ENCODE data around the gene BAIAP2. TPM values are rescaled to one million over a fixed set of nuclear protein-coding genes. Genes with fewer than 3 reads are reported as not detected.

The BAIAP2 gene
- total and polyA plus RNA-seq, 2 of the 13 experiments (the other 11 are each of a cell fraction or from before 2014, with no cell fraction given): 22.5 to 24.0 TPM

DNA sequence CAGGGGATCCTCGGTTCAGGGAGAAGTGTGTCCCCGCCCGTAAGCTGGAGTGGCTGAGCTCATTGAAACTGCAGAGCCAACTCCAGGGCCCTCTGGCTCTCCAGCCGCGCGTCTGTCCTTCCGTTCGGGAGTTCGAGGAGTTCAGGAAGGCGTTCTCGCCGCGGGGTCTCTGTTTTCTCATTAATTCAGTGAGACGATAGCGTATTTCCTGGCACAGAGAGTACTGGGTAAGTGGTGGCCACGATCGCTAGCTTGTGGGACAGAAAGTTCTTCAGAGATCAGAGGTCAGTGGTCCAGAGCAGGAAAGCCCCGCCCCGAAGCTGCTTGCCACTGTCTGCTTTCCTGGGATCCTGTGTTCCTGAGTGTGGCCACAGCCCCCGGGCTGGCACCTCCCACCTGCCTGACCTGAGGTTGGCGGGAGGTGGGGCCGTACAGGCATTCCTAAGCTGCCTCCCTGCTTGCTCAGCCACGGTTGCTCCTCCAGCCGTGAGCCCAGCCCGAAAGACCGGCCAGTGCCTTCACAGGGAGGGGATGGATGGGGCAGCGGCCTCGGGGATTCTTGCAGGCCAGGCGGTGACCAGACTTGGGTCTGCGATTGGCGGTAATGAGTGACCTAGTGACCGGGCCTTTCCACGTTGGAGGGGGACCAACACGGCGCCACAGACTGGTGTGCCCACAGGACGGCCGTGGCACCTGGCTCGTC is 8.9 kb downstream of the BAIAP2 start (continued):
- TF ChIP-seq, protein P1, sequence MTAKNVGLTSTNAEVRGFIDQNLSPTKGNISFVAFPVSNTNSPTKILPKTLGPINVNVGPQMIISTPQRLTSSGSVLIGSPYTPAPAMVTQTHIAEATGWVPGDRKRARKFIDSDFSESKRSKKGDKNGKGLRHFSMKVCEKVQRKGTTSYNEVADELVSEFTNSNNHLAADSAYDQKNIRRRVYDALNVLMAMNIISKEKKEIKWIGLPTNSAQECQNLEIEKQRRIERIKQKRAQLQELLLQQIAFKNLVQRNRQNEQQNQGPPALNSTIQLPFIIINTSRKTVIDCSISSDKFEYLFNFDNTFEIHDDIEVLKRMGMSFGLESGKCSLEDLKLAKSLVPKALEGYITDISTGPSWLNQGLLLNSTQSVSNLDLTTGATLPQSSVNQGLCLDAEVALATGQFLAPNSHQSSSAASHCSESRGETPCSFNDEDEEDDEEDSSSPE (CRISPR knock-in tag; IDR thresholded peaks at IDR 0.05): 0 out of 2 replicates have a peak, but pooled peaks have one; percentile 36
- TF ChIP-seq ZFX (CRISPR knock-in tag; IDR thresholded peaks at IDR 0.05; ENCODE audit: low read depth) (peak; percentile 82; the same call in 1 of the 2 replicates), ZNF468 (CRISPR knock-in tag; IDR thresholded peaks at IDR 0.05) (no peak; the same call in 1 of the 2 replicates), SRSF9 (IDR thresholded peaks at IDR 0.05; ENCODE audit: borderline replicate concordance, insufficient read depth, low read depth, low read length, poor library complexity, severe bottlenecking) (no peak), ZNF879 (CRISPR knock-in tag; IDR thresholded peaks at IDR 0.05) (no peak), HNRNPL (IDR thresholded peaks at IDR 0.05; ENCODE audit: low read depth, low read length) (peak; percentile 76; the same call in 1 of the 2 replicates), CBFB (CRISPR knock-in tag; IDR thresholded peaks at IDR 0.05) (no peak), TCF7L2 (IDR thresholded peaks at IDR 0.05; ENCODE audit: low read depth, low read length) (no peak), RBFOX2 (IDR thresholded peaks at IDR 0.05; ENCODE audit: low read depth, low read length) (no peak; the same call in none of the 2 replicates), ZNF747 (CRISPR knock-in tag; IDR thresholded peaks at IDR 0.05; ENCODE audit: borderline replicate concordance) (no peak; the same call in 1 of the 2 replicates), TBP (CRISPR knock-in tag; IDR thresholded peaks at IDR 0.05) (no peak), DR1 (CRISPR knock-in tag; IDR thresholded peaks at IDR 0.05) (no peak), ZNF251 (CRISPR knock-in tag; IDR thresholded peaks at IDR 0.05) (no peak), TAF1 (CRISPR knock-in tag; IDR thresholded peaks at IDR 0.05) (peak; percentile 12; the same call in 1 of the 2 replicates), SIX4 (CRISPR knock-in tag; IDR thresholded peaks at IDR 0.05) (peak; percentile 41; the same call in 1 of the 2 replicates), TARDBP (CRISPR knock-in tag; IDR thresholded peaks at IDR 0.05) (peak; percentile 51; the same call in 1 of the 2 replicates), ZNF549 (CRISPR knock-in tag; IDR thresholded peaks at IDR 0.05) (no peak), ZFYVE20 (CRISPR knock-in tag; IDR thresholded peaks at IDR 0.05; ENCODE audit: borderline replicate concordance, low read depth) (no peak)
- TF ChIP-seq, protein P2, sequence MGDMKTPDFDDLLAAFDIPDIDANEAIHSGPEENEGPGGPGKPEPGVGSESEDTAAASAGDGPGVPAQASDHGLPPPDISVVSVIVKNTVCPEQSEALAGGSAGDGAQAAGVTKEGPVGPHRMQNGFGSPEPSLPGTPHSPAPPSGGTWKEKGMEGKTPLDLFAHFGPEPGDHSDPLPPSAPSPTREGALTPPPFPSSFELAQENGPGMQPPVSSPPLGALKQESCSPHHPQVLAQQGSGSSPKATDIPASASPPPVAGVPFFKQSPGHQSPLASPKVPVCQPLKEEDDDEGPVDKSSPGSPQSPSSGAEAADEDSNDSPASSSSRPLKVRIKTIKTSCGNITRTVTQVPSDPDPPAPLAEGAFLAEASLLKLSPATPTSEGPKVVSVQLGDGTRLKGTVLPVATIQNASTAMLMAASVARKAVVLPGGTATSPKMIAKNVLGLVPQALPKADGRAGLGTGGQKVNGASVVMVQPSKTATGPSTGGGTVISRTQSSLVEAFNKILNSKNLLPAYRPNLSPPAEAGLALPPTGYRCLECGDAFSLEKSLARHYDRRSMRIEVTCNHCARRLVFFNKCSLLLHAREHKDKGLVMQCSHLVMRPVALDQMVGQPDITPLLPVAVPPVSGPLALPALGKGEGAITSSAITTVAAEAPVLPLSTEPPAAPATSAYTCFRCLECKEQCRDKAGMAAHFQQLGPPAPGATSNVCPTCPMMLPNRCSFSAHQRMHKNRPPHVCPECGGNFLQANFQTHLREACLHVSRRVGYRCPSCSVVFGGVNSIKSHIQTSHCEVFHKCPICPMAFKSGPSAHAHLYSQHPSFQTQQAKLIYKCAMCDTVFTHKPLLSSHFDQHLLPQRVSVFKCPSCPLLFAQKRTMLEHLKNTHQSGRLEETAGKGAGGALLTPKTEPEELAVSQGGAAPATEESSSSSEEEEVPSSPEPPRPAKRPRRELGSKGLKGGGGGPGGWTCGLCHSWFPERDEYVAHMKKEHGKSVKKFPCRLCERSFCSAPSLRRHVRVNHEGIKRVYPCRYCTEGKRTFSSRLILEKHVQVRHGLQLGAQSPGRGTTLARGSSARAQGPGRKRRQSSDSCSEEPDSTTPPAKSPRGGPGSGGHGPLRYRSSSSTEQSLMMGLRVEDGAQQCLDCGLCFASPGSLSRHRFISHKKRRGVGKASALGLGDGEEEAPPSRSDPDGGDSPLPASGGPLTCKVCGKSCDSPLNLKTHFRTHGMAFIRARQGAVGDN (CRISPR knock-in tag; IDR thresholded peaks at IDR 0.05): peak; percentile 90
- TF ChIP-seq, protein P3, sequence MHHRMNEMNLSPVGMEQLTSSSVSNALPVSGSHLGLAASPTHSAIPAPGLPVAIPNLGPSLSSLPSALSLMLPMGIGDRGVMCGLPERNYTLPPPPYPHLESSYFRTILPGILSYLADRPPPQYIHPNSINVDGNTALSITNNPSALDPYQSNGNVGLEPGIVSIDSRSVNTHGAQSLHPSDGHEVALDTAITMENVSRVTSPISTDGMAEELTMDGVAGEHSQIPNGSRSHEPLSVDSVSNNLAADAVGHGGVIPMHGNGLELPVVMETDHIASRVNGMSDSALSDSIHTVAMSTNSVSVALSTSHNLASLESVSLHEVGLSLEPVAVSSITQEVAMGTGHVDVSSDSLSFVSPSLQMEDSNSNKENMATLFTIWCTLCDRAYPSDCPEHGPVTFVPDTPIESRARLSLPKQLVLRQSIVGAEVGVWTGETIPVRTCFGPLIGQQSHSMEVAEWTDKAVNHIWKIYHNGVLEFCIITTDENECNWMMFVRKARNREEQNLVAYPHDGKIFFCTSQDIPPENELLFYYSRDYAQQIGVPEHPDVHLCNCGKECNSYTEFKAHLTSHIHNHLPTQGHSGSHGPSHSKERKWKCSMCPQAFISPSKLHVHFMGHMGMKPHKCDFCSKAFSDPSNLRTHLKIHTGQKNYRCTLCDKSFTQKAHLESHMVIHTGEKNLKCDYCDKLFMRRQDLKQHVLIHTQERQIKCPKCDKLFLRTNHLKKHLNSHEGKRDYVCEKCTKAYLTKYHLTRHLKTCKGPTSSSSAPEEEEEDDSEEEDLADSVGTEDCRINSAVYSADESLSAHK (CRISPR knock-in tag; IDR thresholded peaks at IDR 0.05; ENCODE audit: borderline replicate concordance): 0 out of 2 replicates have a peak, but pooled peaks have one; percentile 20
- TF ChIP-seq, protein P4, sequence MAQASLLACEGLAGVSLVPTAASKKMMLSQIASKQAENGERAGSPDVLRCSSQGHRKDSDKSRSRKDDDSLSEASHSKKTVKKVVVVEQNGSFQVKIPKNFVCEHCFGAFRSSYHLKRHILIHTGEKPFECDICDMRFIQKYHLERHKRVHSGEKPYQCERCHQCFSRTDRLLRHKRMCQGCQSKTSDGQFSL (CRISPR knock-in tag; IDR thresholded peaks at IDR 0.05): no peak
